ENCODE measurements around the gene GBGT1.
A peak's percentile ranks its signal among the peaks of the same experiment; 100 is the strongest.

The GBGT1 gene

GRCh38 chr9:133125941-133126696, 37.6 kb downstream of the GBGT1 start:
- peak; percentile 68 for DNase-seq (ENCODE audit: low spot score)

- no peak for DNase-seq (ENCODE audit: low spot score)
Observed at GRCh38 chr9:133124907-133125275, 38.8 kb downstream of the GBGT1 start.

GRCh38 chr9:133124123-133124906, 39.4 kb downstream of the GBGT1 start:
- no peak for DNase-seq (ENCODE audit: low spot score)

- DNase-seq (ENCODE audit: low spot score), result no peak
Observed at GRCh38 chr9:133122935-133123611, 40.6 kb downstream of the GBGT1 start.

- DNase-seq (ENCODE audit: low spot score), result no peak
Observed at GRCh38 chr9:133122605-133122934, 41.1 kb downstream of the GBGT1 start.

- no peak for DNase-seq (ENCODE audit: low spot score)
Observed at GRCh38 chr9:133121915-133122550, 41.7 kb downstream of the GBGT1 start.

GRCh38 chr9:133121198-133121914, 42.4 kb downstream of the GBGT1 start, which contains the start of gene RALGDS:
TSS of gene RALGDS (minus strand) at chr9:133121240. CDS start at chr9:133121154, 86 bp downstream.
- DNase-seq (ENCODE audit: low spot score), result peak; percentile 98

- no peak for DNase-seq (ENCODE audit: low spot score)
Observed at GRCh38 chr9:133120501-133121197, 43.1 kb downstream of the GBGT1 start.

GRCh38 chr9:133119846-133120500, 43.7 kb downstream of the GBGT1 start:
- DNase-seq (ENCODE audit: low spot score), result no peak

GRCh38 chr9:133119103-133119845, 44.4 kb downstream of the GBGT1 start:
- DNase-seq (ENCODE audit: low spot score), result no peak

- no peak for DNase-seq (ENCODE audit: low spot score)
Observed at GRCh38 chr9:133118568-133118967, 45.1 kb downstream of the GBGT1 start.

GRCh38 chr9:133118179-133118520, 45.6 kb downstream of the GBGT1 start:
- no peak for DNase-seq (ENCODE audit: low spot score)

GRCh38 chr9:133117271-133118178, 46.2 kb downstream of the GBGT1 start:
- DNase-seq (ENCODE audit: low spot score), result no peak

GRCh38 chr9:133116346-133117231, 47.1 kb downstream of the GBGT1 start:
- no peak for DNase-seq (ENCODE audit: low spot score)

- DNase-seq (ENCODE audit: low spot score), result no peak
Observed at GRCh38 chr9:133115604-133116345, 47.9 kb downstream of the GBGT1 start.

- no peak for DNase-seq (ENCODE audit: low spot score)
Observed at GRCh38 chr9:133114886-133115603, 48.7 kb downstream of the GBGT1 start.

All from AG08396 (cell line).